Measurements from ENCODE around the gene CD22. TPM values are rescaled to one million over a fixed set of nuclear protein-coding genes. Genes with fewer than 3 reads are reported as not detected.

The CD22 gene
- total RNA-seq, 2 donors from 2014 or later: 14.0 TPM; not detected in 1

DNA sequence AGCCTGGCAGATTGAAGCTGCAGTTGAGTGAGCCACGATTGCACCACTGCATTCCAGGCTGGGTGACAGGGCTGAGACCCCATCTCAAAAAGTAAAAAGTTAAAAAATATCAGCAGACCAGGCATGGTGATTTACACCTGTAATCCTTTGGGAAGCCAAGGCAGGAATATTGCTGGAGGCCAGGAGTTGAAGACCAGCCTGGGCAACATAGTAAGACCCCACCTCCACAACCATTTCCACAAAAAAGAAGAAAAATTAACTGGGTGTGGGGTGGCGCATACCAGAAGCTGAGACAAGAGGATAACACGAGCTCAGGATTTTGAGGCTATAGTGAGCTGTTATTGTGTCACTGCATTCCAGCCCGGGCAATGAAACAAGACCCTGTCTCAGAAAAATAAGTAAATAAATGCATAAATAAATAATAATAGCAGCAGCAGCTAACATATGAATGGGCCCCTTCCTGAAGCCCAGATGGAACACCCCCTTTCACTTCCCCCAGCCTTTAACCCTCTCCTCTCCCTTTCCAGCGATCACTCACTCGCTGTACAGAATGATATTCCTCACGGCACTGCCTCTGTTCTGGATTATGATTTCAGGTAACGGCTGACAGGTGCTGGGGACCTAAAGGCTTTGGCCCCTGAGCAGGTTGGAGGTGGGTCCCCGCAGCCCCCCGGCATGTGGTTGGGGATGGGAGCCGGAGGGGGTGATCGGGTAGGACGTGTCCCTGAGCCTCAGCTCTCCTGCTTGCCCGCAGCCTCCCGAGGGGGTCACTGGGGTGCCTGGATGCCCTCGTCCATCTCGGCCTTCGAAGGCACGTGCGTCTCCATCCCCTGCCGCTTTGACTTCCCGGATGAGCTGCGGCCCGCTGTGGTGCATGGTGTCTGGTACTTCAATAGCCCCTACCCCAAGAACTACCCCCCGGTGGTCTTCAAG lies 33.9 kb upstream of the CD22 start:
- no peaks in the 10 kb centered on the region for H3K27me3 ChIP-seq (replicated peaks; ENCODE audit: insufficient read depth)
- H3K4me3 ChIP-seq: no peak overlapping the region
- intact Hi-C loops (cut with DNase I): no loop called here
- H3K4me1 ChIP-seq (replicated peaks): no peaks in the 10 kb centered on the region
- 64% methylated on average over 25 of the region's 25 CpGs for WGBS
- DNase-seq (ENCODE audit: low spot score): no peak
- H3K36me3 ChIP-seq: no peaks in the 10 kb centered on the region
- no peaks in the 10 kb centered on the region for H3K9me3 ChIP-seq
- TF ChIP-seq POLR2AphosphoS5 (IDR thresholded peaks at IDR 0.05) (no peak), POLR2A (IDR thresholded peaks at IDR 0.05) (no peak)
- TF ChIP-seq, protein P1, sequence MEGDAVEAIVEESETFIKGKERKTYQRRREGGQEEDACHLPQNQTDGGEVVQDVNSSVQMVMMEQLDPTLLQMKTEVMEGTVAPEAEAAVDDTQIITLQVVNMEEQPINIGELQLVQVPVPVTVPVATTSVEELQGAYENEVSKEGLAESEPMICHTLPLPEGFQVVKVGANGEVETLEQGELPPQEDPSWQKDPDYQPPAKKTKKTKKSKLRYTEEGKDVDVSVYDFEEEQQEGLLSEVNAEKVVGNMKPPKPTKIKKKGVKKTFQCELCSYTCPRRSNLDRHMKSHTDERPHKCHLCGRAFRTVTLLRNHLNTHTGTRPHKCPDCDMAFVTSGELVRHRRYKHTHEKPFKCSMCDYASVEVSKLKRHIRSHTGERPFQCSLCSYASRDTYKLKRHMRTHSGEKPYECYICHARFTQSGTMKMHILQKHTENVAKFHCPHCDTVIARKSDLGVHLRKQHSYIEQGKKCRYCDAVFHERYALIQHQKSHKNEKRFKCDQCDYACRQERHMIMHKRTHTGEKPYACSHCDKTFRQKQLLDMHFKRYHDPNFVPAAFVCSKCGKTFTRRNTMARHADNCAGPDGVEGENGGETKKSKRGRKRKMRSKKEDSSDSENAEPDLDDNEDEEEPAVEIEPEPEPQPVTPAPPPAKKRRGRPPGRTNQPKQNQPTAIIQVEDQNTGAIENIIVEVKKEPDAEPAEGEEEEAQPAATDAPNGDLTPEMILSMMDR (IDR thresholded peaks at IDR 0.05): no peak
- H3K27ac ChIP-seq: no peak overlapping the region

DNA sequence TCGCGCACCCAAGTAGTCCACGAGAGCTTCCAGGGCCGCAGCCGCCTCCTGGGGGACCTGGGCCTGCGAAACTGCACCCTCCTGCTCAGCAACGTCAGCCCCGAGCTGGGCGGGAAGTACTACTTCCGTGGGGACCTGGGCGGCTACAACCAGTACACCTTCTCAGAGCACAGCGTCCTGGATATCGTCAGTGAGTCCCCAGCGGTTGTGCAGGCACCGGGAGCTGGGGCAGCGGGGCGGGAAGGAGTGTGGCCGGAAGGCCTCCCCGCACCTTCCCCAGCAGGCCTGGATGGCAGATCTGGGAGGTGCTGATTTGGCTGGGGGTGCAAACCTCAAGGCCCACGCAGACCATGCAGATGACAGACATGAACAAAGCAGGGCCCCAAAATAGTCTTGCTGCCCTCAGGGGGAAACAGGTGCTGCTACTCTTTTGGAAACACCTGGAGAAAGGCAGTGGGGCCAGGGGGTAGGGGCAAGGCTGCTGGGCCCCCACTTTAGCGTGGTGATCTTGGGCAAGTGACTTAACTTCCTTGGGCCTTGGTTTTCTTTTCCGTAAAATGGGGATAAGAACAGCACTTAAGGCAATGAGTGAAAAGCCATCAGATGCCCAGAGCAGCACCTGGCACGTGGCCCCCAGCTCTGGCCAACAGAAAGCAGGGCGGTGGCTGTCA lies 33.1 kb upstream of the CD22 start:
- Histone ChIP-seq H3K4me3 (no peak overlapping the region), H3K27ac (no peak overlapping the region), H3K36me3 (no peaks in the 10 kb centered on the region), H3K27me3 (replicated peaks; ENCODE audit: insufficient read depth) (no peaks in the 10 kb centered on the region), H3K4me1 (replicated peaks) (no peaks in the 10 kb centered on the region), H3K9me3 (no peaks in the 10 kb centered on the region)
- 56% methylated on average over 24 of the region's 24 CpGs for WGBS
- TF ChIP-seq POLR2A (IDR thresholded peaks at IDR 0.05) (no peak), POLR2AphosphoS5 (IDR thresholded peaks at IDR 0.05) (no peak)
- TF ChIP-seq, protein P1 (IDR thresholded peaks at IDR 0.05): no peak
- no peak for DNase-seq (ENCODE audit: low spot score)
- intact Hi-C loops (cut with DNase I): no loop called here

DNA sequence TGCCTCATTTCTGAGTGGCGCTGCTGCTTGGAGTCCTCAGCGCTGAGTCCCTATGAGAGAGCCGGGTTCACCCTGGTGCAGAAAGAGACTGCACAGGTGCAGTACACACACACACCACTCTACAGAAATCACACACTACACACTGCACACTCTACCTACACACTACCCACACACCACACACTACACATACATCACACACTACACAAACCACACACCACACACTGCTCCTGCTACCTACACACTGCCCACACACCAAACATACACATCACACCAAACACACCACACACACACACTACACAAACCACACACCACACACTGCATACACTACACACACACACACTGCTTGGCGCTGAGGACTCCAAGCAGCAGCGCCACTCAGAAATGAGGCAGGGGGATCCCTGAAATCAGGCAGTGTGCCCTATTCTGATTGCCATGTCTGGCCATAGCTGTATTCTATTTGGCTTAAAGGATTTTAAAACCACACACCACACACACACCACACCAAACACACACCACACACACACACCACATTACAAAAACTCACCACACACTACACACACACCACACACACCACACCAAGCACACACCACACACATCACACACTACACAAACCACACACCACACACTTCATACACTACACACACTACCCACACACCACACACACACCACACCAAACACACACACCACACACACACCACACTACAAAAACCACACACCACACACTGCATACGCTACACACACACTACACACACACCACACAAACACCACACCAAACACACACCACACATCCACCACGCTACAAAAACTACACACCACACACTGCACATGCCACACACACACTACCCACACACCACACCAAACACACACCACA lies 32.1 kb upstream of the CD22 start:
- no peaks in the 10 kb centered on the region for H3K36me3 ChIP-seq
- no peaks in the 10 kb centered on the region for H3K27me3 ChIP-seq (replicated peaks; ENCODE audit: insufficient read depth)
- no peak overlapping the region for H3K27ac ChIP-seq
- intact Hi-C loops (cut with DNase I): no loop called here
- no peak for DNase-seq (ENCODE audit: low spot score)
- TF ChIP-seq, protein P1 (IDR thresholded peaks at IDR 0.05): no peak
- TF ChIP-seq POLR2A (IDR thresholded peaks at IDR 0.05) (no peak), POLR2AphosphoS5 (IDR thresholded peaks at IDR 0.05) (no peak)
- no peak overlapping the region for H3K4me3 ChIP-seq
- H3K9me3 ChIP-seq: no peaks in the 10 kb centered on the region
- WGBS: 93% methylated on average over 7 of the region's 7 CpGs
- no peaks in the 10 kb centered on the region for H3K4me1 ChIP-seq (replicated peaks)

DNA sequence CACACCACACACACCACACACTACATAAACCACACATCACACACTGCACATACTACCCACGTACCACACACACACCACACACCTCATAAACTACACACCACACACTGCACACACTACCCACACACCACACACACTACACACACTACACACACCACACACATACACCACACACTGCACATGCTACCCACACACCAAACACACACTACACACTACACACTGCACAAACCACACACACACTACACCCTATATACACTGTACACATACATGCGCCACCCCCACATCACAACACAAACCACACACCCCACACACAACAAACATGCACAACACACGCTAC lies 31.5 kb upstream of the CD22 start:
- intact Hi-C loops (cut with DNase I): no loop called here
- 90% methylated on average over 3 of the region's 3 CpGs for WGBS
- DNase-seq (ENCODE audit: low spot score): no peak
- no peaks in the 10 kb centered on the region for H3K27me3 ChIP-seq (replicated peaks; ENCODE audit: insufficient read depth)
- no peaks in the 10 kb centered on the region for H3K36me3 ChIP-seq
- no peaks in the 10 kb centered on the region for H3K9me3 ChIP-seq
- H3K27ac ChIP-seq: no peak overlapping the region
- TF ChIP-seq POLR2AphosphoS5 (IDR thresholded peaks at IDR 0.05) (no peak), POLR2A (IDR thresholded peaks at IDR 0.05) (no peak)
- no peaks in the 10 kb centered on the region for H3K4me1 ChIP-seq (replicated peaks)
- no peak overlapping the region for H3K4me3 ChIP-seq

DNA sequence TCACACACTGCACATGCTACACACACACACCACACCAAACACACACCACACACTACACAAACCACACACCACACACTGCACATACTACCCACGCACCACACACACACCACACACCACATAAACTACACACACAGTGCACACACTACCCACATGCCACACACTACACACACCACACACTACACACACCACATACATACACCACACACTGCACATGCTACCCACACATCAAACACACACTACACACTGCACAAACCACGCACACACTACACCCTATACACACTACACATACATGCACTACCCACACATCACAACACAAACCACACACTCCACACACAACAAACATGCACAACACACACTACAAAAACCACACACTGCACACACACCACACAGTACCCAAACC lies 31.1 kb upstream of the CD22 start:
- H3K27ac ChIP-seq: no peak overlapping the region
- intact Hi-C loops (cut with DNase I): no loop called here
- WGBS: 93% methylated on average over 2 of the region's 2 CpGs
- DNase-seq (ENCODE audit: low spot score): no peak
- no peaks in the 10 kb centered on the region for H3K27me3 ChIP-seq (replicated peaks; ENCODE audit: insufficient read depth)
- no peaks in the 10 kb centered on the region for H3K9me3 ChIP-seq
- H3K4me3 ChIP-seq: no peak overlapping the region
- H3K4me1 ChIP-seq (replicated peaks): no peaks in the 10 kb centered on the region
- H3K36me3 ChIP-seq: no peaks in the 10 kb centered on the region
- TF ChIP-seq POLR2AphosphoS5 (IDR thresholded peaks at IDR 0.05) (no peak), POLR2A (IDR thresholded peaks at IDR 0.05) (no peak)
- TF ChIP-seq, protein P1 (IDR thresholded peaks at IDR 0.05): no peak

All from prostate gland (tissue), 2 donors.